K562 (cell line): ENCODE measurements around the gene TOR1AIP2. TPM values are rescaled to one million over a fixed set of nuclear protein-coding genes. Genes with fewer than 3 reads are reported as not detected.
A peak's percentile ranks its signal among the peaks of the same experiment; 100 is the strongest.

Source experiments
- ARID1B ChIP-seq: fragments of 450-650 bp; IDR thresholded peaks from 2 replicates; pipeline ENCODE4 v1.6.1; 2016; ENCODE audit warnings: antibody characterized with exemption, mild to moderate bottlenecking, inconsistent platforms
- CEBPB ChIP-seq: fragments of 450-650 bp; IDR thresholded peaks from 2 replicates; pipeline ENCODE4 v1.6.1; 2016; ENCODE audit warnings: missing genetic modification characterization, missing compliant biosample characterization
- DACH1 ChIP-seq: fragments of 450-650 bp; IDR thresholded peaks from 2 replicates; pipeline ENCODE4 v1.6.1; 2018; ENCODE audit not compliant: partially characterized antibody
- EP300 ChIP-seq: IDR thresholded peaks from 2 replicates; pipeline ENCODE4 v1.6.1; 2012; ENCODE audit warnings: low read length, improper control_type of control experiment
- FOSL1 ChIP-seq: fragments of 200-800 bp; sonication (Bioruptor generic); conservative IDR thresholded peaks from 2 replicates; pipeline ENCODE4 v1.6.1; 2016; ENCODE audit warnings: missing genetic modification characterization, missing compliant biosample characterization
- FOXA3 ChIP-seq, 2 experiments: fragments of 450-650 bp in 1 of 2; sonication (generic) in 1 of 2; formaldehyde crosslinking; IDR thresholded peaks in 1 of 2; conservative IDR thresholded peaks in 1 of 2; 2 replicates each; pipeline versions ENCODE4 v1.4.0 to v1.8.0; 2020 to 2022; ENCODE audit warnings: mild to moderate bottlenecking in 2 of 2, missing genetic modification reagents in 1 of 2
- GMEB1 ChIP-seq: fragments of 250-450 bp; sonication (Bioruptor Pico); IDR thresholded peaks from 2 replicates; pipeline ENCODE4 v1.4.0; 2020; ENCODE audit warnings: mild to moderate bottlenecking
- IRF9 ChIP-seq: fragments of 450-650 bp; IDR thresholded peaks from 2 replicates; pipeline ENCODE4 v1.6.1; 2016; ENCODE audit warnings: missing biosample characterization, missing genetic modification characterization
- MAFG ChIP-seq: fragments of 450-650 bp; conservative IDR thresholded peaks from 2 replicates; pipeline ENCODE4 v1.6.1; 2016; ENCODE audit warnings: missing genetic modification characterization, missing compliant biosample characterization
- RCOR1 ChIP-seq, 2 experiments: IDR thresholded peaks; 2 replicates each; pipeline ENCODE4 v1.6.1; 2012; ENCODE audit warnings: low read depth in 2 of 2, low read length in 2 of 2, borderline replicate concordance in 1 of 2, improper control_type of control experiment in 1 of 2
- SMARCB1 ChIP-seq: IDR thresholded peaks from 2 replicates; pipeline ENCODE4 v1.6.1; 2011; ENCODE audit warnings: improper control_type of control experiment, low read depth; ENCODE audit not compliant: insufficient read length
- TAF9B ChIP-seq: fragments of 450-650 bp; IDR thresholded peaks from 2 replicates; pipeline ENCODE4 v1.6.1; 2018; ENCODE audit warnings: mild to moderate bottlenecking; ENCODE audit not compliant: partially characterized antibody
- ZNF668 ChIP-seq: fragments of 250-450 bp; sonication (Bioruptor Pico); IDR thresholded peaks from 2 replicates; pipeline ENCODE4 v1.8.0; 2022; ENCODE audit warnings: mild to moderate bottlenecking, inconsistent platforms
- polyA plus RNA-seq, 8 experiments: library from polyadenylated mRNA; depleted of rRNA in 4 of 8; stranded (reverse) in 5 of 8; unstranded in 3 of 8; fragments of >200 nt; fragmentation: Nextera tagmentation in 2 of 8; fragmentation: Illumina TruSeq in 1 of 8; extraction: Ambion mirVana in 2 of 8; extraction: Trizol in 1 of 8; gene quantifications; 2 replicates each; pipeline versions ENCODE4 v1.2.1 to v1.2.3, GENCODE V29; 2011 to 2014; ENCODE audit warnings: inconsistent platforms in 1 of 8, missing spikeins in 1 of 8
- total RNA-seq, 7 experiments: library from RNA; depleted of rRNA in 6 of 7; stranded (reverse); fragments of >200 nt in 6 of 7; fragmentation: Illumina TruSeq in 2 of 7; extraction: Trizol in 2 of 7; gene quantifications; 2 replicates each; pipeline versions ENCODE4 v1.2.1 to v1.2.3, GENCODE V29; 2011 to 2021; ENCODE audit warnings: low replicate concordance in 1 of 7
- TF ChIP-seq, protein P1 (sequence below), 2 experiments: fragments of 450-650 bp in 1 of 2; sonication (generic) in 1 of 2; formaldehyde crosslinking in 1 of 2; IDR thresholded peaks in 1 of 2; conservative IDR thresholded peaks in 1 of 2; 2 replicates each; pipeline versions ENCODE4 v1.6.1 to v1.8.1; 2016 to 2023; ENCODE audit warnings: mild to moderate bottlenecking in 2 of 2, moderate library complexity in 2 of 2, inconsistent platforms in 1 of 2, missing genetic modification reagents in 1 of 2
- TF ChIP-seq, protein P2 (sequence below): fragments of 450-650 bp; IDR thresholded peaks from 2 replicates; pipeline ENCODE4 v1.6.1; 2016; ENCODE audit warnings: low read depth

The TOR1AIP2 gene
- total and polyA plus RNA-seq, 9 of the 15 experiments (the other 6 are each of a cell fraction or from before 2014, with no cell fraction given): 16.7 to 122 (median 41.4) TPM

- TF ChIP-seq, protein P1, sequence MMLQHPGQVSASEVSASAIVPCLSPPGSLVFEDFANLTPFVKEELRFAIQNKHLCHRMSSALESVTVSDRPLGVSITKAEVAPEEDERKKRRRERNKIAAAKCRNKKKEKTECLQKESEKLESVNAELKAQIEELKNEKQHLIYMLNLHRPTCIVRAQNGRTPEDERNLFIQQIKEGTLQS (IDR thresholded peaks at IDR 0.05): peak; percentile 97
- TF ChIP-seq, protein P1 (CRISPR knock-in tag; conservative IDR thresholded peaks at IDR 0.05): no peak
- TF ChIP-seq EP300 (0 out of 2 replicates have a peak, but pooled peaks have one; percentile 29), FOSL1 (peak; percentile 98), TAF9B (peak; percentile 47), ZNF668 (CRISPR knock-in tag) (no peak), IRF9 (peak; percentile 68; the same call in 1 of the 2 replicates), FOXA3 (CRISPR knock-in tag; conservative IDR thresholded peaks at IDR 0.05 in 1 of 2, IDR thresholded peaks at IDR 0.05 in 1 of 2) (no peak), ARID1B (peak; percentile 82), CEBPB (peak; percentile 99), GMEB1 (no peak), DACH1 (peak; percentile 80), MAFG (peak; percentile 35), RCOR1 (IDR thresholded peaks at IDR 0.05; ENCODE audit: borderline replicate concordance in 1 of 2, low read depth in 2 of 2, low read length in 2 of 2) (peak in 1 of 2 experiments; percentile 47; a peak in 1 of 4 replicates), SMARCB1 (no peak)
- TF ChIP-seq, protein P2, sequence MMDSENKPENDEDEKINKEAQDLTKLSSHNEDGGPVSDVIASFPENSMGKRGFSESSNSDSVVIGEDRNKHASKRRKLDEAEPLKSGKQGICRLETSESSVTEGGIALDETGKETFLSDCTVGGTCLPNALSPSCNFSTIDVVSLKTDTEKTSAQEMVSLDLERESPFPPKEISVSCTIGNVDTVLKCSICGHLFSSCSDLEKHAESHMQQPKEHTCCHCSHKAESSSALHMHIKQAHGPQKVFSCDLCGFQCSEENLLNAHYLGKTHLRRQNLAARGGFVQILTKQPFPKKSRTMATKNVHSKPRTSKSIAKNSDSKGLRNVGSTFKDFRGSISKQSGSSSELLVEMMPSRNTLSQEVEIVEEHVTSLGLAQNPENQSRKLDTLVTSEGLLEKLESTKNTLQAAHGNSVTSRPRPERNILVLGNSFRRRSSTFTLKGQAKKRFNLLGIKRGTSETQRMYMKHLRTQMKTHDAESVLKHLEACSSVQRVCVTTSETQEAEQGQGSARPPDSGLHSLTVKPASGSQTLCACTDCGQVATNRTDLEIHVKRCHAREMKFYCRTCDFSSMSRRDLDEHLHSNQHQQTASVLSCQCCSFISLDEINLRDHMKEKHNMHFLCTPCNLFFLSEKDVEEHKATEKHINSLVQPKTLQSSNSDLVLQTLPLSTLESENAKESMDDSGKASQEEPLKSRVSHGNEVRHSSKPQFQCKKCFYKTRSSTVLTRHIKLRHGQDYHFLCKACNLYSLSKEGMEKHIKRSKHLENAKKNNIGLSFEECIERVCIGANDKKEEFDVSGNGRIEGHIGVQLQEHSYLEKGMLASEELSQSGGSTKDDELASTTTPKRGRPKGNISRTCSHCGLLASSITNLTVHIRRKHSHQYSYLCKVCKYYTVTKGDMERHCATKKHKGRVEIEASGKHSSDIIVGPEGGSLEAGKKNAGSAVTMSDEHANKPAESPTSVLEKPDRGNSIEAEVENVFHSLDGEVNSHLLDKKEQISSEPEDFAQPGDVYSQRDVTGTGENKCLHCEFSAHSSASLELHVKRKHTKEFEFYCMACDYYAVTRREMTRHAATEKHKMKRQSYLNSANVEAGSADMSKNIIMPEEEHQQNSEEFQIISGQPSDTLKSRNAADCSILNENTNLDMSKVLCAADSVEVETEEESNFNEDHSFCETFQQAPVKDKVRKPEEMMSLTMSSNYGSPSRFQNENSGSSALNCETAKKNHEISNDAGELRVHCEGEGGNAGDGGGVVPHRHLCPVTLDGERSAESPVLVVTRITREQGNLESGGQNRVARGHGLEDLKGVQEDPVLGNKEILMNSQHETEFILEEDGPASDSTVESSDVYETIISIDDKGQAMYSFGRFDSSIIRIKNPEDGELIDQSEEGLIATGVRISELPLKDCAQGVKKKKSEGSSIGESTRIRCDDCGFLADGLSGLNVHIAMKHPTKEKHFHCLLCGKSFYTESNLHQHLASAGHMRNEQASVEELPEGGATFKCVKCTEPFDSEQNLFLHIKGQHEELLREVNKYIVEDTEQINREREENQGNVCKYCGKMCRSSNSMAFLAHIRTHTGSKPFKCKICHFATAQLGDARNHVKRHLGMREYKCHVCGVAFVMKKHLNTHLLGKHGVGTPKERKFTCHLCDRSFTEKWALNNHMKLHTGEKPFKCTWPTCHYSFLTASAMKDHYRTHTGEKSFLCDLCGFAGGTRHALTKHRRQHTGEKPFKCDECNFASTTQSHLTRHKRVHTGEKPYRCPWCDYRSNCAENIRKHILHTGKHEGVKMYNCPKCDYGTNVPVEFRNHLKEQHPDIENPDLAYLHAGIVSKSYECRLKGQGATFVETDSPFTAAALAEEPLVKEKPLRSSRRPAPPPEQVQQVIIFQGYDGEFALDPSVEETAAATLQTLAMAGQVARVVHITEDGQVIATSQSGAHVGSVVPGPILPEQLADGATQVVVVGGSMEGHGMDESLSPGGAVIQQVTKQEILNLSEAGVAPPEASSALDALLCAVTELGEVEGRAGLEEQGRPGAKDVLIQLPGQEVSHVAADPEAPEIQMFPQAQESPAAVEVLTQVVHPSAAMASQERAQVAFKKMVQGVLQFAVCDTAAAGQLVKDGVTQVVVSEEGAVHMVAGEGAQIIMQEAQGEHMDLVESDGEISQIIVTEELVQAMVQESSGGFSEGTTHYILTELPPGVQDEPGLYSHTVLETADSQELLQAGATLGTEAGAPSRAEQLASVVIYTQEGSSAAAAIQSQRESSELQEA: no peak
Measured at GRCh38 chr1:179876300-179876715, 1.3 kb downstream of the TOR1AIP2 start (continued).
